Activated CD4-positive, alpha-beta T cell treated with anti-CD3 and anti-CD28 coated beads, Interleukin-2, Interleukin-4, amounts not matched to agents 100 ng/mL and 50 ng/mL, durations not matched to agents 16 hours and 8 hours (primary cell): Measurements from ENCODE around the gene SPAG9.
A peak's percentile ranks its signal among the peaks of the same experiment; 100 is the strongest.
"Not testable (repeated sequence)": the region's sequence is repeated elsewhere in the genome, so short reads cannot be mapped to it uniquely, and the experiment has no call there.

Experiments
- DNase-seq: peaks from one replicate; pipeline ENCODE4 v3.0.0-alpha.2; 2020; ENCODE audit warnings: low spot score

SPAG9 gene

GRCh38 chr17:51085150-51085805, 35.4 kb downstream of the SPAG9 start:
- DNase-seq, result no peak

DNA sequence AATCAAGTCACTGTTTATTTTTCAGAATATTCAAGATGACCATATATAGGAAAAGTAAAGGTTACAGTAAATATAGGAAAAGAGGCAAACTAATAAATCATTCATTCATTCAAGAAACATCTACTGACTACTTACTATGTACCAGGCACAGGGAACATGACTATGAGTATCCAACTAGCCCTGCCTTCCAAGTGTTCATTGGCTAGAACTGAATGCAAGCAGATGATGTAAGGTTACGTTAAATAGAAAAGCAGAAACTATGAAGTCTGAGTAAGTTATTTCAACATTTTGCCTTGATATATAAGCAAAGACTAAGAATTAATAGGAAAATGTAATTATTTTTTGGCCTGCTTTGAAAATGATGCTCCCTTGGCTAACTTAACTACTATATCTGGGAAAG, 36.7 kb downstream of the SPAG9 start:
- no peak for DNase-seq

DNA sequence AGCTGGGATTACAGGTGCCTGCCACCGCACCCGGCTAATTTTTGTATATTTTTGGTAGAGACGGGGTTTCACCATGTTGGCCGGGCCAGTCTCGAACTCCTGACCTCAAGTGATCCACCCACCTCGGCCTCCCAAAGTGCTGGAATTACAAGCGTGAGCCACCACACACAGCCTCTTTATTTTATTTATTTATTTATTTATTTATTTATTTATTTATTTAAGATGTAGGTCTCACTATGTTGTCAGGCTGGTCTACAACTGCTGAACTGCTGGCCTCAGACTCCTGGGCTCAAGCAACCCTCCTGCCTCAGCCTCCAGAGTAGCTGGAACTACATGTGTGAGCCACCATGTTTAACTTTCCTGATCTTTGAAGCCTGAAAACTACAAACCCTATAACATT, 37.3 kb downstream of the SPAG9 start:
- not testable (repeated sequence) for DNase-seq

DNA sequence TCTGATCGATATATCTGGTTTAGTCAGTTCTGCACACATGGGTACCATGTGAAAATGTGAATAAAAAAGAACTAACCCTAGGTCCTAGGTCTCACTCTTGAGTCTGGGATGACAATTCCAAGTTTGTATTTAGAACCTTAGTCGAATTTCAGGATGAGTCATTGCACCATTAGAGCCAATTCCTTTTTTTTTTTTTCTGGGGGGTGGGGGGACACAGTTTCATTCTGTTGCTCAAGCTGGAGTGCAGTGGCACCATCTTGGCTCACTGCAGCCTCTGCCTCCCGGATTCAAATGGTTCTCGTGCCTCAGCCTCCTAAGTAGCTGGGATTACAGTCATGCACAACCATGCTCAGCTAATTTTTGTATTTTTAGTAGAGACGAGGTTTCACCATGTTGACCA, 41.6 kb downstream of the SPAG9 start:
- no peak for DNase-seq

- DNase-seq, result no peak
Observed at GRCh38 chr17:51078009-51078592, 42.6 kb downstream of the SPAG9 start.

- no peak for DNase-seq
Observed at GRCh38 chr17:51076821-51077220, 43.8 kb downstream of the SPAG9 start.

DNA sequence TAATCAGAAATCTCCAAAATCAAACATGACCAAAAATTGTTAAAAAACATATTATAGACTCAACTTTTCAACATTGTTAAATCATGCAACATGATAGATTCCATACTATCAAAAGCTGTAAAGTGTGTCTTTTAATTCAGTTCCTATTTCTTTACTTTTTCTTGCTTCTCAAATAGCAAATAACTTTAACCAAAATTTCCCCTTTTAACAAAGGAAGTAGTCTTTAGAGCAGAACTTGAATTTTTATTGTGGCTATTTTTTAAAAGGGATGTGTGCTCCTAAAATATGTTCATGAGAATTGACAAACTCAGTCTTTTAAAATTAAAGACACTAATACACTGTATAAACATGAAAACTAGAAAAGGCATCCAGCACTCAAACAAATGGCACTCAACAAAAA, 49.1 kb downstream of the SPAG9 start:
- DNase-seq, result no peak

GRCh38 chr17:51065466-51065865, 55.2 kb downstream of the SPAG9 start:
- no peak for DNase-seq

DNA sequence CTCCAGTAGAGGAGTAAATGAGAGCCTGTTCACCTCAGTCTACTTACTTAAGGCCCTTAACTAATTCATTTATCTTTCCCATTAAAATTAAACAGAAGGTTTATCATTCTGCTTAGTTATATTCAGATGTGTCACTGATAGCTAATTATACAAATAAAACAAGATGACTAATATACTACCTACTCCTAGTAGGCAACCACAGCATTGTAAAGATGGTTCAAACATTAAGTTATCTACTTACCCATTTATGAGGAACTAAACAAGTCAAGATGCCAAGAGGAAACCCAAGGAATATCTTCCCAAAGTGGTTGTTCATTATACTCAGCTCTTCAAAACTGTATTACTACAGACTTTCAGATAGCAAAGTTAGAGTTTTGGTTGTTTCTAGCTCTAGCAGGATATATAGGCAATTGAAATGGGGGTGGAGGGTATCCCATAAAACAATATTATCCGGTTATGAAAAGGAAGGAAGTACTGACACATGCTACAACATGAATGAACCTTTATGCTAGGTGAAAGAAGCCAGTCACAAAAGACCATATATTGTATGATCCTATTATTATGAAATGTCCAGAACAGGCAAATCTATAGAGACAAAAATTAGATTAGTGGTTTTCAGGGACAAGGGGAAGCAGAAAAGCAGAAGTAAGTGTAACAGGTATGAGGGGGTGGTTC, 56.5 kb downstream of the SPAG9 start:
- no peak for DNase-seq

GRCh38 chr17:51060396-51060795, 60.3 kb downstream of the SPAG9 start:
- no peak for DNase-seq

GRCh38 chr17:51059781-51060180, 60.9 kb downstream of the SPAG9 start:
- DNase-seq, result no peak

DNA sequence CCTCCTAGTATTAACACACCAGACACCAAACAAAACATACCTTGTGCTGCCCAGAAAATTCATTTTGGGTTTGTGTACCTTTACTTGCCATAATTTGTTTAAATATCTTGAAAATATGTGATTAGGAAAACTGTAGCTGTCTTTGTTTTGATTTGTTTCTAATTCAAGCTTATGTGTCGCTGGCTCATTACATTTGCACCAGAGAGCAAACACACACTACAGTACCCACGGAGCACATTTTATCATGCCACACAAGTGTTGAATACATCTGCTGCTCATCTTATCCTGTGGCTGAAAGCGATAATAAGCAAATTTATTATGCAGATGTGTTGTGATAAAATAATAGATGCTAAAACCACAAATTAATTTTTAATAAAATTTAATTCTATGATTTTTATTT, 63.1 kb downstream of the SPAG9 start:
- no peak for DNase-seq

DNA sequence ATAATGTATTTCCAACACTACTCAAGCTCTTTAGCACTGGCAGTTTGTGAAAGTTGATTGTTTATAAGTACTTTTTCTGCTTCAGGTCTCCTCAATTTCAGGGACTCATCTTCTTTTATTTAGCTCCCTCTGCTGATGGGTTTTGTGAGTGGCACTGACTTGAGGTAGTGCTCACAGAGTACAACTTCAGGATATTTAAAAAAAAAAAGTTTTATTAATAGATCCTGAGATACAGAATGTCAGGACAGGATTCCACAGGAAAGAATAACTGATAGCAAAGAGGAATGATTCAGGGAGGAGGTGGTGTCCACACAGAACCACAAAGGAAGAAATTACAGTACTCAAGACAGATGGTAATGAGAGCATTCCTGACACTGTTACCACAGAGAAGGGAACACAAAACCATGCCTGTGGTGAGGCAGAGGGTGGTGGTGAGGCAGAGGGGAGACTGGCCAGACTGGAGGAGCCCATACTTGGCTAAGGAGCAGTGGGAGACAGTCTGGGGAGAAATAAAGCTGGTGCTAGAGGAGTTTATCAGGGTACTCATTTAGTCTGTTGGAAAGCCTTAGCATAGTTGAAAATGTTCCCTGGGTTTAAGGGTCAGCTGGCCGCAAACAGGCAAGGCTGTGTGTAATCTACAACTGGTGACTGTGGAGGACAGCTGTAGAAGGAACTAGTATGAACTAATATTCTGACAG, 63.7 kb downstream of the SPAG9 start:
- peak; percentile 22 for DNase-seq

DNA sequence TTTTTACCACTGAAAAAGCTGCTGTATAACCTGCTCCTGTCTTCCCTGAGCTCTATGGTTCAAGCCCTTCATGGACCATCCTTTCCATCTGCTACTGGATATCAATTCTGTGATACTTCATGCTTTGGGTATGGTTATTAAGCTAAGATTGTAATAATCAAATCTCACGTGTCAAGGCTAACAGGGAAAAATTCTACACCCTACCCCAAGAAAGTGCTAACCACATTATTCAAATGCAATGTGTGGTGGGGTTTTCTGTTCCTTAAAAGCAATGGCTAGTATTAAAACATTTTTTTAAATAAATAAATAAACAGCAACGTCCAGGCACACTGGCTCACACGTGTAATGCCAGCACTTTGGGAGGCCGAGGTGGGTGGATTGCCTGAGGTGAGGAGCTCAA, 65.9 kb downstream of the SPAG9 start:
- no peak for DNase-seq

GRCh38 chr17:51052235-51052634, 68.4 kb downstream of the SPAG9 start:
- no peak for DNase-seq

DNA sequence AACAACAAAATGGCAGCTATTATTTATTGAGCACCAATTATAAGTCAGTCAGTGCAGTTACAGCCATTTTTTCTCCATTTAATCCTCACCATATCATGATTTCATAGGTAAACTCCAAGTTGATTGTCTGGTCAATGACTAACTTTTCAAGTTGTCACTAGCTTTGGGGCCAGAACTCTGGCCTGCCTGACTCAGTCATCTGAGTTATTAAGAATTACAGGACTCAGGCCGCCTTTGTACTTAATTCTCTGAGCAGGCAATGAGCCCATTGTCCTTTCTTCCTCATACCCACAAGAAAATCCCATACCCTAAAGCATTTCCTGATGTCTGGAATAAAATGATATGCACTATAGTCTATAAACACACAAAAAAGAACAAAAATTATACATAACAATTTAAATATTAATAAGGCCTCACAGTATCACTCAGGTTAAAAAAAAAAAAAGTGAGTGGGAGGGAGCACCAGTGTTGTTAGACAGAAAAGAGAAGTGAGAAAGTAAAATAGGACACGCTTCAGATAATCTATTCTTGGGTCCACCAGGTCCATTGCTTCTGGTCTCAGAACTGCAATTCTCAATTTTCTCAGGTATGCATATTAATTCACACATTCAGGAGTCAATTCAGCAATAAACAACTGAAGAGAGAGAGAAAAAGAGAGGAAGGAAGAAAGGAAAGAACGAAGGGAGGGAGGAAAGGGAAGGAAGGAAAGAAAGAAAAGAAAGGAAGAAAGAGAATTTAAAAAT, 70.2 kb downstream of the SPAG9 start:
- no peak for DNase-seq

- DNase-seq, result no peak
Observed at GRCh38 chr17:51046514-51047384, 73.9 kb downstream of the SPAG9 start.

- no peak for DNase-seq
Observed at GRCh38 chr17:51046046-51046445, 74.6 kb downstream of the SPAG9 start.

DNA sequence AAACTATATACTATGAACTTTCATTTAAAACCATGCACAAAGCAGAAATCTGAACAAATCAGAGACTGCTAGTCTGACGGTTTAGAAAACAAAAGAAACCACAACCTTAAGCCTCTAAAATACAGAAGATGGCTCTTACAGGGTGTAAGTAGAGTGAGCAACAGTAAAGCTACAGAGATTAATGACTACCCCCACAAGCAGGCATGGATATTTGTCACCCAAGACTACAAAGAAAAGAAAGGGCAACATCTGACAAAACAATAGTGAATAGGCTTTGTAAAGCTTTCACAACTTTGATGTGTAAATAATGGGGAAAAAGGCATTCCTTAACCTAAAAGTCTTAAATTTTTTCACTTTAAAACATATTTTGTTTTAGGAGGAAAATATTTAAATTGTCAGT, 75.0 kb downstream of the SPAG9 start:
- DNase-seq, result no peak

GRCh38 chr17:51044976-51045375, 75.7 kb downstream of the SPAG9 start:
- DNase-seq, result no peak

DNA sequence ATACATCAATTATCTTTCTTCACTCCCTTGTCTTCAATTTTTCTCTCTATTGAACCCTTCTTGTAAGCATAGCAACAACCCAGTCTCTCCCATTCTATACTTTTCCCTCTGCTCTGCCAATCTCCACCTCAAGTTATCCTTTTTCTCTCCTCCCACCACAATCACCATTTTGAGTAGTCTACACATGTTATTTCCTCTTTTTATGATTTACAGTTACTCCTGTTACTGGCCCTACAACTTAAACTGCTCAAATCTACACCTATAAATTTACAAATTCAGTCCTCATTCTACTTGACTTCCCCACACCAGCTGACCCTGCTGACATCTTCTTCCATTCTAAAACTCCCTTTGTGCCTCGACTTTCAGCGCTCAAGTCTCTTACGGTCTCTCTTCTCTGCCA, 84.6 kb downstream of the SPAG9 start:
- DNase-seq, result no peak
